GM18951 (cell line): ENCODE data around the gene RENBP.

Experiments
- POLR2A ChIP-seq: IDR thresholded peaks from 4 replicates; pipeline ENCODE4 v1.6.1; 2011; ENCODE audit warnings: mild to moderate bottlenecking; ENCODE audit not compliant: insufficient read length, insufficient read depth; ENCODE audit errors: extremely low read depth
- in situ Hi-C: fragments of 300-500 bp; cut with MboI; formaldehyde crosslinking; loops from one replicate; pipeline ENCODE4 v1.12.0; 2022; ENCODE audit warnings: low sequenced_read_pairs, mixed read lengths, inconsistent platforms; ENCODE audit not compliant: unreplicated experiment

The RENBP gene

DNA sequence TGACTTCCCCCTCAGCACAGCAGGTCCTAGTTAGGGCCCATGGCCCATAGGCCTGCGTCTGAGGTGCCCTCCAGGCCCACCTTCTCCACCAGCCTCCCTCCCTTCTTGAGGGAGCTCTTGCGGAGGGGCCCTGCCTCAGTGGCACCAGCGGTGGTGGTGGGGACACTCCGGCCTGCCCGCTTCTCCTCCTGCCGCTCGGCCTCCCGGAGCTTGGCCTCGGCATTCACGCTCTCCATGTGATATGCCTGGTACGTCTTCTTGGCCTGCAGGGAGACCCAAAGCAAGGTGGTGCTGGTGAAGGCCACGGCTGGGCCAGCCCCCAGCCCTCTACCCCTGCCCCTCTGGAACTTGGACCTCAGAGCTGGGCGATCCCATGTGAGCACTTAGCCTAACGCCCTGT, 23.9 kb downstream of the RENBP start:
- in situ Hi-C loops: no loop called here
- TF ChIP-seq POLR2A: no peak

DNA sequence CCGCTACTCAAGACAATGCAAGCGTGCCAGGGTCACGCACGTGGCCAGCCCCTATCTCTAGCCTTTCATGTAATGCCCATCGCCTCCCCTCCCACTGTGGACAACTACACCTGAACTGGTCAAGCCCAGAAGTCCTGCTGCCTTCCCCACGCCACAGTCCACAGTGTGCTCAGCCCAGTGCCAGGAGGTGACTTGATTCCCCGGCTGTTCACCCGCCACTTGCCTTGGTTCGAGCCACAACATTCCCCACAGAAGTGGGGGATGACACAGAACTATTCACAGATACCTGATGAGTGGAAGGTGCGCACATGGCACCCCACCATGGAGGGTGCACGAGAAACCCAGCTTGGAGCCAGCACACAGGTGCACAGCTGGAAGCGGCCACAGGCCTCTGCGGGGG, 25.2 kb downstream of the RENBP start:
- in situ Hi-C loops: no loop called here

DNA sequence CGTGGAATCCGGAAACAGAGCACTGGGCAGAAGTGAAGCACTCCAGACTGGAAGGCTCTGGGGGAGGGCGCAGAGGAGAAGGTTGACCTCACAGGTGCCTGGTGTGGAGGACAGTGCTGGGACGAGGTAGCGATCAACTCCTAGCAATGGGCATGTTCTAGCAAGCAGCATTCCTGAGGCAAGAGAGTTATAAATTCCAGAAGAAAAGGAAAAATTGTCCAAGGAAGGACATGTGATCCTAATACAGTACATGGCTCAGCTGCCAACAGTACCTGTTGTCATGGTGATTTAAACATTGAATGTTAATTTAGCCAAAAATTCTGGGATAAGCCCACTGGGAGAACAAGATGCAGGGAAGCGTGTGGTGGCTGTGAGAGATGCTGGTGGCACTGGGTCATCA, 26.6 kb downstream of the RENBP start:
- no peak for TF ChIP-seq POLR2A
- in situ Hi-C loops: no loop called here

More for the DNA sequence above, 25.2 kb downstream of the RENBP start:
- TF ChIP-seq POLR2A: no peak

DNA sequence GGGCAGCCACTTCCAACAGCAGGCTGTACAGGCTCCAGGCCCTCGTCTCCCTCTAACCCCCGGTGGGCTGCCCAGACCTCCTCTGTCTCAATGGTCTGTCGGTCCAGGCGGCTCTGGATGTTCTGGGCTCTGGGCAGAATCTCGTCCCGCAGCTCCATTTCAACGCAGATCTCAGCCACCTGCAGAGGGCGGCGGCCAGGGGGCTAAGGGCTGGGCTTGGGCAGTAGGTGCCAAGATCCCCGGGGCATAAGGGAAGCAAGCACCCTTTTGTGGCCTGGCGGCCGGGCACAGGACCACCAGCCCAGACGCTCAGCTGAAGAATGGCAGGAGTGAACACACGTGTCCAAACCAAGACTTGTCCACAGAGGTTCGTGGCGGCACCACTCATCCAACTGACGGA, 30.7 kb downstream of the RENBP start:
- TF ChIP-seq POLR2A: no peak
- in situ Hi-C loops: no loop called here

DNA sequence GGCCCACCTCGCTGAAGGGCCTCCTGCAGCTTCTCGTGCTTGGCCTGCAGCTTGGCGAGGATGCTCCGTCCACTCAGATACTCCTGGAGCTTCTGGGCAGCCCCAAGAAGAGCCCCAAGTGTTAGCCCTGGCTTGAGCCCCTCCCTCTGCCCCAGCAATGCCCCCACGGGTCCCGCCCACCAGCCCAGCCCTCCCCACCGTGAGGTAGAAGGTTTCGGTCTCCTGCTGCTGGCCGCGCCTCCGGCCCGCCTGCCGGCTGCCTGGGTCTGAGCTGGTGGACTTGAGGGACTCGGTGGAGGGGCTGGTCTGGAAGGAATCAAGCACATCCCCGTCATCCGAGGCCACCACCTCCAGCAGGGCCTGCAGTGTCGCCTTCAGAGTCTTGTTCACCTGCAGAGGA, 31.2 kb downstream of the RENBP start:
- in situ Hi-C loops: no loop called here

DNA sequence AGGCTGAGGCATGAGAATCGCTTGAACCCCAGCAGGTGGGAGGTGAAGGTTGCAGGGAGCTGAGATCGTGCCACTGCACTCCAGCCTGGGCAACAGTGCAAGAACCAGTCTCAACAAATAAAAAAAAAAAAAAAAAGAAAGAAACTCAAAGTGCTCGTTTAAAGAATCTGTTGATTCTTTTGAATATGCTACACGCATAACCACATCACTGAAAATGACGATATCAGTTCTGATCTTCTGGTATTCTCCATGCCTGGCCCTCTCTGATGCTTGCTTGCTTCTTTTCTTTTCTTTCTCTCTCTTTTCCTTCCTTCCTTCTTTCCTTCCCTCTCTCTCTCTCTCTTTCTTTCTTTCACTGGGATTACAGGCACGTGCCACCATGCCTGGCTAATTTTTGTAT, 32.6 kb downstream of the RENBP start:
- TF ChIP-seq POLR2A: no peak
- in situ Hi-C loops: no loop called here

More for the DNA sequence above, 31.2 kb downstream of the RENBP start:
- no peak for TF ChIP-seq POLR2A

DNA sequence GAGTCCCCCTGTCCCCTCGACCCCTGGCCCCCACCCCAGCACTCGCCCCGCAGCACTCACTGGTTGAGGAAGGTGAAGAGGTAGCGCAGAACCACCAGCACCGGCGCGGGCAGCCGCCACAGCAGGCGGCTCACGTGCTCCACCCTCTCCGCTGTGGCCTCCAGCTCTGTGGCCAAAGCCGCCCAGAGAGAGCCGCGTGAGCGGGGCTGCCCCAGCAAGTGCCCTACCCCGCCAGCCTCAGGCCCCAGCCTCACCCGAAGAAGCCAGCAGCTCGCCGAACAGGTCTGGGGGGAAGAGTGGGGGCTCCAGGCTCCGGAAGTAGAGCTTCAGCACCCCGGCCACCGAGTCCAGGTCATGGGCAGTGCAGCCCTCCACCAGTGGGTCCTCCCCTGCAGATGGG, 34.0 kb downstream of the RENBP start:
- TF ChIP-seq POLR2A: no peak
- in situ Hi-C loops: no loop called here

DNA sequence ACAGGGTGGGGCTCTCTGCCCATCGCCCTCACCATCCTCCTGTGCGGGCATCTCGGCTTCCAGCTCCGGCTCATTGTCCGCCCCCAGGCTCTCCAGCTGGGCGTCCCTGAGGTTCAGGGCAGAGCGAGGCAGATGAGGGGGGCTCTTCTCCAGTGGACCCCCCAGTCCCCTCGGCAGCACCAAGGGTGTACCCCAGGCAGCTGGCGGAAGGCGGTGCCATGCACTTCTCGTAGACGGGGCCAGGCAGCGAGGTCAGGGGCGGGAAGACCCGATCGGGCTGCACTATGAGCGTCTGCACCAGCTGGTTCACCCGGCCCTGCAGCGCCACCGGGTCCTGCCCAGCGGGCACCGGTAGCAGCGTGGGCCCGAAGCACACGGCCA, 34.5 kb downstream of the RENBP start:
- TF ChIP-seq POLR2A: no peak
- in situ Hi-C loops: no loop called here

DNA sequence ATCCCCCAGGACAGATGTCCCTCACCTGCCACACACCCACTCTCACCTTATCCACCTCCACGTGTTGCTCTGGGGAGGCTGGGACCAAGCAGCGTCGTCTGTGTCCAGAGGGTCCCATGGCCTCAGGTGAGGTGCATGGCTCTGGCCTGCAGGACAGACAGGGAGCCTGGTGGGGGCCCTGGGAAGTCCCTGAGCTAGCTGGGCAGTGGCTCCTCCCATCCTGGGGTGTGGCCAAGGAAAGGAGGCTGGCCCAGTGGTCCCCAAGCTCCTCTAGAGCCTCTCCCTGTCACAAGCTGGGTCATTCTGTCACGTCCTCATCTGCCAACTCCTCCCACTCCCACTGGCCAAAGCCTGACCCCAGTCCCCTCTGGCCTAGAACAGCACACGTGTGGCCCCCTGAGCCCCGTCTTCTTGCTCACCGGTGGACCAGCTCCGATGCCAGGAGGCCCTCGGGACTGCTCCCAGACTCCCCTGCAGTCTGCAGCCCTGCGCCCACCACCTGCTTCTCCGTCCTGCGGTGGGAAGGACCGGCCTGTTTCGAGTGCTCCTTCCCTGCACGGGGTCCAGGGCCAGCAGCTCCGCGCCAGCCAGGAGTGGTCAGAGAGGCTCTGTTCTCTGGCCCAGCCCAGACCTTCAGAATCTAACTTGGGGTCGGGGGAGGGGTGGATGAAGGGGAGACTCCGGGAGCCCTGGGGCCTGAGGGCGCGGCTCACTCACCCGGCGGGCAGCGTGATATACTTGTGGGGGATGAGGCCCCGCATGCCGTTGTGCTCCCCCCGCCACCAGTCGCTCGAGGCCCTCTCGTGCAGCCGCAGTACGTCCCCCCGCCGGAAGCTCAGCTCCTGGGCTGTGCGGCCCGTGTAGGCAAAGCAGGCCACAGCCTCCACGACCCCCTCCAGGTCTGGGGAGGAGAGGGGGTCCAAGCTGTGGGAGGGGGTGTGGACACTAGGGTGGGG, 35.1 kb downstream of the RENBP start:
- TF ChIP-seq POLR2A: no peak
- in situ Hi-C loops: no loop called here

DNA sequence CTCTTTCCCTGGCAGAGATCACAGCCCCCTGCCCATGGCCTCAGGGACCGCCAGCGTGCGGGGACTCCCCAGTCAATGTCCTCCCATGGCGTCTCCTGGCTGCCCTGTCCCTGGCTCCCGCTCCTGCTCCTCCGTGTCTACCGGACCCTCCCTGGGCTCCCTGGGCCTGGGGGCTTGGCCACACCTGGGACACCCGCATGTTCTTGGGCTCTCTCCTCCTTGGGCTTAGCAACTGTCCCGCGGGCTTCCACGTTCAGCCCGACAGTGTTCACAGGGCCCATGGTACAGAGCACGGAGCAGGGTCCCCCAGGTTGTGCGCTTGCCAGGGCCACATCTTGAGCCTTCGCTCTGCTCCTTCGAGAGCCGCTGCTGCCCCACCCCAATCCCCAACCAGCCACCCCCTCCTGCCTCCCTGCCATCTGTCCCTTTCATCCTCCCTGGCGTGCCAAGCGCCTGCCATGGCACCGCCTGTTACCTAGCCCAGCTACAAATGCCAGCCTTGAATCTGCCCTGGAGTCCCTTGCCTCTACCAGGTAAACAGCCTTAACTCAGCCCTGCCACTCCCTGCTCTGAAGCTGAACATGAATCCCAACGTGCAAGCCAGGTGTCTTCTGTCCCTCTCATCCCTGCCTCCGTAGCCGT, 36.1 kb downstream of the RENBP start:
- in situ Hi-C loops: no loop called here

DNA sequence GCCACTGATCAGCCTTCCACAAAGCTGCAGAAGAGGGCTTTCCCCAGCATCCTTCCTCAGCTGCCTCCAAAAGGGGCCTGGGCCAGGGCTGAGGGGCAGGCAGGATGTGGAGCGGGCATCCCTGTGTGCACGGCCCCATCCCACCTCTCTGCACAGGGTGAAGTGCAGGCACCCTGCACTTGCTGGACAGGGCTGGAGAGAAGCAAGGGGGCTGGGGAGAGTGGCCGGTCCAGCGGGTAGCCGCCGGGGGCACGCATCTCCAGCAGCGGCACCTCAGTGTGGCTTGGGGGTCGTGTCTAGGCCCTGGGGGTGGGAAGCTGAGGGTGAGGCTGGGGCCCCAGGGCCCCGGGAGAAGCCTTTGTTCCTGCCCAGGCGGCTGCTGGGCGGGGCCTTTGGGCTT, 37.0 kb downstream of the RENBP start:
- no peak for TF ChIP-seq POLR2A

More for the DNA sequence above, 36.1 kb downstream of the RENBP start:
- TF ChIP-seq POLR2A: no peak

DNA sequence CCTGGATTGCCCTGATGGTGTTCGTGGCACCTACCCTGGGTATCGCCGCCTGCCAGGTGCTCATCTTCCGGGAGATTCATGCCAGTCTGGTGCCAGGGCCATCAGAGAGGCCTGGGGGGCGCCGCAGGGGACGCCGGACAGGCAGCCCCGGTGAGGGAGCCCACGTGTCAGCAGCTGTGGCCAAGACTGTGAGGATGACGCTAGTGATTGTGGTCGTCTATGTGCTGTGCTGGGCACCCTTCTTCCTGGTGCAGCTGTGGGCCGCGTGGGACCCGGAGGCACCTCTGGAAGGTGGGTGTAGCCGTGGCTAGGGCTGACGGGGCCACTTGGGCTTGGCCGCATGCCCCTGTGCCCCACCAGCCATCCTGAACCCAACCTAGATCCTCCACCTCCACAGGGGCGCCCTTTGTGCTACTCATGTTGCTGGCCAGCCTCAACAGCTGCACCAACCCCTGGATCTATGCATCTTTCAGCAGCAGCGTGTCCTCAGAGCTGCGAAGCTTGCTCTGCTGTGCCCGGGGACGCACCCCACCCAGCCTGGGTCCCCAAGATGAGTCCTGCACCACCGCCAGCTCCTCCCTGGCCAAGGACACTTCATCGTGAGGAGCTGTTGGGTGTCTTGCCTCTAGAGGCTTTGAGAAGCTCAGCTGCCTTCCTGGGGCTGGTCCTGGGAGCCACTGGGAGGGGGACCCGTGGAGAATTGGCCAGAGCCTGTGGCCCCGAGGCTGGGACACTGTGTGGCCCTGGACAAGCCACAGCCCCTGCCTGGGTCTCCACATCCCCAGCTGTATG, 38.1 kb downstream of the RENBP start:
- TF ChIP-seq POLR2A: no peak
- in situ Hi-C loops: no loop called here

More for the DNA sequence above, 37.0 kb downstream of the RENBP start:
- in situ Hi-C loops: no loop called here

DNA sequence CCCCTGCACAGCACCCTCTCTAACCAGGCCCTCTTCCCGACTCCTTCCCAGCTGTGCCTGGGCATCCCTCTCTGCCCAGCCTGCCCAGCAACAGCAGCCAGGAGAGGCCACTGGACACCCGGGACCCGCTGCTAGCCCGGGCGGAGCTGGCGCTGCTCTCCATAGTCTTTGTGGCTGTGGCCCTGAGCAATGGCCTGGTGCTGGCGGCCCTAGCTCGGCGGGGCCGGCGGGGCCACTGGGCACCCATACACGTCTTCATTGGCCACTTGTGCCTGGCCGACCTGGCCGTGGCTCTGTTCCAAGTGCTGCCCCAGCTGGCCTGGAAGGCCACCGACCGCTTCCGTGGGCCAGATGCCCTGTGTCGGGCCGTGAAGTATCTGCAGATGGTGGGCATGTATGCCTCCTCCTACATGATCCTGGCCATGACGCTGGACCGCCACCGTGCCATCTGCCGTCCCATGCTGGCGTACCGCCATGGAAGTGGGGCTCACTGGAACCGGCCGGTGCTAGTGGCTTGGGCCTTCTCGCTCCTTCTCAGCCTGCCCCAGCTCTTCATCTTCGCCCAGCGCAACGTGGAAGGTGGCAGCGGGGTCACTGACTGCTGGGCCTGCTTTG, 38.9 kb downstream of the RENBP start:
- TF ChIP-seq POLR2A: no peak
- in situ Hi-C loops: no loop called here
